ENCODE measurements around the gene PLA2G2A.
"Not testable (repeated sequence)": the region's sequence is repeated elsewhere in the genome, so short reads cannot be mapped to it uniquely, and the experiment has no call there.

Gene PLA2G2A, protein sequence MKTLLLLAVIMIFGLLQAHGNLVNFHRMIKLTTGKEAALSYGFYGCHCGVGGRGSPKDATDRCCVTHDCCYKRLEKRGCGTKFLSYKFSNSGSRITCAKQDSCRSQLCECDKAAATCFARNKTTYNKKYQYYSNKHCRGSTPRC

DNA sequence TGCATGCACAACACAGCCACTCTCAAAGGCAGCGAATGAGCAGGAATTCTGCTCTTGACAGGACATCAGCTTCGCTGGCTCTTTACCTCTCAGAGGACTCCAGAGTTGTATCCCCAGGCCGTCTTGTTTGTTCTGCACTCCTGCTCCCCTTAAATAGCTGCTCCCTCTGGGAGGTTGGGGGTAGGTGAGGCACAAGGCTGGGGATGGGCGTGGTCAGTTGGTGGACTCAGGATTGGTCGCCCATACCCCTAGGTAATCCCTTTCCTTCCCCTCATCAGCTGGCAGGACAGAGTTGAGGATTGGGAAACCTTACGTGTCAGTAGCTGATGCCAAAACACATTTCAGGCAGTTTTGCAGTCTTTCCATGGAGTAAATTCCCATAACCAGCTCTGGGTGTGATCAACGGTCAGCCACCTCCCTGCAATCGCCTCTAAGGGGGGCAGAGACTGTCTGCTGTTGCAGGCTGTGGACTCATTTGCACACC lies at the start of gene PLA2G2A:
Gene PLA2G2A (minus strand): TSS at position 125 of the 484 bp plus-strand sequence. CDS start 845 bp downstream, outside the sequence.
- Mint-ChIP-seq H3K27ac (no peak within 1 kb of the TSS), H3K36me3 (no peaks in the 10 kb centered on the region), H3K4me3 (no peak within 1 kb of the TSS), H3K9me3 (no peaks in the 10 kb centered on the region), H3K4me1 (no peaks in the 10 kb centered on the region), H3K27me3 (peaks cover 26% of the 10 kb centered on the region)
- ATAC-seq, result no peak

DNA sequence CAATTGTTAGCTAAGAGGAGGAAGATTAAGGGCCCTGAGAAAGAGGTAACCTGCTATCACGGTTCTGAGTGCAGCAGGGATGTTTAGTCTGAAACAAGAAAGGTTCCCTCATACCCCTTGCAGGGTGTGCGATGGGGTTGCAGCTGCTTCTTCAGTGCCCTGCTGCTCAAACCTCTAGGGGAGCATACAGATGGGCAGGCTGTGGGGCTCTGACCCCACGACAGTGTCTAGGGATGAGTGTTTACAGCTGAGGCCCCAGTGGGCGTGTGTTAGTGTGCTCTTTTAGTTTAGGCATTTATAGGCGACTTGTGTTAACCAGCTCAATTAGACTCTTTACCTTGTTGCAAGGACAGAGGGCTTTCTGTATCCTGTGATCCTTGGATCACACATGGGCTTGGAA lies 49.3 kb upstream of the PLA2G2A start:
- peaks cover 13% of the 10 kb centered on the region for H3K9me3 Mint-ChIP-seq
- H3K27me3 Mint-ChIP-seq, result peaks cover 13% of the 10 kb centered on the region
- H3K36me3 Mint-ChIP-seq, result peaks cover 13% of the 10 kb centered on the region
- H3K27ac Mint-ChIP-seq, result no peak overlapping the region
- ATAC-seq, result no peak
- H3K4me3 Mint-ChIP-seq, result no peak overlapping the region
- H3K4me1 Mint-ChIP-seq, result no peaks in the 10 kb centered on the region

DNA sequence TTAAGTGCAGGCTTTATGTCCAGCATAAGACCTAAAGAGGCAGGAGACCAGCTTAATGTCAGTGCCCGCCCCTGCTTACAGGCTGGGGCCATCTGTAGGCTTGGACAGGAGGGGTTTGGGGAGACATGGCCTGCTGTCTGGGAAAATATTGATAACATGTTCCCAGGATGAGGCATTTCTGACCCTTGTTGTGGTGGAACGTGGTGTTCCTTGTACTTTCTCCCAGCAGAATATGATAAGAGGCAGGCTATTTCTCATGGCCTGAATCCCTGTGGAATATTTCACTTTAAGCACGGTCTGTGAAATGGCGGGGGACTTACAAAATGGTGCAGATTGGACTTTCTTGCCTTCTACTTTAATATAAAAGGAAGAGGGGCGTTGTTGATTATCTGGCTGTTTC lies 48.7 kb upstream of the PLA2G2A start:
- Mint-ChIP-seq H3K36me3 (peaks cover 7% of the 10 kb centered on the region), H3K4me3 (no peak overlapping the region), H3K4me1 (no peaks in the 10 kb centered on the region), H3K9me3 (peaks cover 11% of the 10 kb centered on the region), H3K27ac (no peak overlapping the region), H3K27me3 (peaks cover 18% of the 10 kb centered on the region)
- ATAC-seq, result no peak

DNA sequence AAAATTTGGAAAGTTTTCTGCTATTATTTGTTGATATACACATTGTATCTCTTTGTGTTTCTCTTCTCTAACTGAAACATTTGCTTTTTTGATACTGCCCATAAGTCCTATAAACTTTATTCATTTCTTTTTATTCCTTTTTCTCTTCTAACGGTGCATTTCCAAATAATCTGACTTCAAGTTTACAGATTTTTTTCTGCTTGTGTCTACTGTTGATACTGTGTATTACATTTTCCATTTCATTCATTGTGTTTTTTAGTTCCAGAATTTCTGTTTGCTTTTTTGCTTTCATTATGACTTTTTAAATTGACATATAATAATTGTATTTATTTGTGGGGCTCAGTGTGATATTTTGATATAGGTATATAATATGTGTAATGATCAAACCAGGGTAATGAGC lies 38.3 kb upstream of the PLA2G2A start:
- H3K27ac Mint-ChIP-seq, result no peak overlapping the region
- H3K4me1 Mint-ChIP-seq, result peaks cover 6% of the 10 kb centered on the region
- ATAC-seq, result no peak

DNA sequence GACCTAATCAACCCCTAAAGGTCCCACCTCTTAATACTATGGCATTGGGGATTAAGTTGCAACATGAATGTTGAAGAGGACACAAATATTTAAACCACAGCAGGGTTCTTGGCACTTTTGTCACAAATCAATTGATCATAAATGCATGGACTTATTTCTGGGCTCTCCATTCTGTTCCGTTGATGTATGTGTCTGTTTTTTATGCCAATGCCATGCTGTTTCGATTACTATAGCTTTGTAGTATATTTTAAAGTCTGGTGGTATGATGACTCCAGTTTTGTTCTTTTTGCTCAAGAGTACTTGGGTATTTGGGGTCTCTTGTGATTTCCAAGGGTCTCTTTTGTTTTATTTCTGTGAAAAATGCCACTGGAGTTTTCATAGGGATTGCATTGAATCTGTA lies 34.7 kb upstream of the PLA2G2A start:
- Mint-ChIP-seq H3K27ac (no peak overlapping the region), H3K4me3 (no peak overlapping the region), H3K9me3 (peaks cover 24% of the 10 kb centered on the region), H3K36me3 (peaks cover 5% of the 10 kb centered on the region), H3K27me3 (no peaks in the 10 kb centered on the region), H3K4me1 (peaks cover 6% of the 10 kb centered on the region)
- no peak for ATAC-seq

More for the DNA sequence above, 38.3 kb upstream of the PLA2G2A start:
- Mint-ChIP-seq H3K27me3 (peaks cover 10% of the 10 kb centered on the region), H3K9me3 (peaks cover 27% of the 10 kb centered on the region), H3K4me3 (no peak overlapping the region), H3K36me3 (peaks cover 5% of the 10 kb centered on the region)

DNA sequence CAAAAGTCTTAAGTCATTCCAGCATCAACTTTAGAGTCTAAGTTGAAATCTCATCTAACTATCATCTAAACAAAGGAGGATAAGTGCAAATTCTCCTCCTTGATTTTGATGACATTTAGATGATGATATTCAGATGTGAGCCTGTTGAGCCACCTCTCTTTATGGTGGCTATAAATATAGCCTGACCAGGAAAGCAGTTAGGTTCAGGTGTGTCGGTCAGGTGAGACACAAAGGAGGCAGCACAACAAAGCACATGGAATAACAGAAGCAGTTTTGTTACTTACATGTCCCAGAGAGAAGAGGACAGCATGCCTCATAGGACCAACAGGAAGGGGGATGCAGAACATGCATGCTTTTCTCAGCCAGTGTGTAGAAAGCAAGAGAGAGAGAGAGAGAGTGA lies 30.6 kb upstream of the PLA2G2A start:
- Mint-ChIP-seq H3K4me3 (no peak overlapping the region), H3K27me3 (peaks cover 22% of the 10 kb centered on the region), H3K4me1 (peaks cover 6% of the 10 kb centered on the region), H3K9me3 (peaks cover 9% of the 10 kb centered on the region), H3K36me3 (no peaks in the 10 kb centered on the region), H3K27ac (no peak overlapping the region)
- no peak for ATAC-seq

DNA sequence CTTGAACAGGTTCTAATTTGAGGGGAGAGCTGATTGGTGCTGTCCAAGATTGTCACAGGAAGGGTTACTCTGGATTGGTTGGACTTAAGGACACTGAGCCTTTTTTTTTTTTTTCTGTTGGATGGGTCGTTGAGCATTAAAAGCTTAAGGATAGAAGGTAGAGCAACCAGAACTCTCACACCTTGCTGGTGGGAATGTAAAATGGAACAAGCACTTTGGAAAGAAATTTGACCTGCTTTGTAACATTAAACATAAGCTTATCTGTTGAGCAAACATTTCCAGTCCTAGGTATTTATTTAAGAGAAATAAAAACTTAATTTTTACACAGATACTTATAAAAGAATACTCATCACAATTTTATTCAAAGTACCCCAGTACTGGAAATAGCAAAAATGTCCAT lies 29.8 kb upstream of the PLA2G2A start:
- H3K4me3 Mint-ChIP-seq, result no peak overlapping the region
- peaks cover 28% of the 10 kb centered on the region for H3K27me3 Mint-ChIP-seq
- ATAC-seq, result no peak
- H3K27ac Mint-ChIP-seq, result no peak overlapping the region
- no peaks in the 10 kb centered on the region for H3K36me3 Mint-ChIP-seq
- H3K4me1 Mint-ChIP-seq, result peaks cover 6% of the 10 kb centered on the region
- H3K9me3 Mint-ChIP-seq, result peaks cover 6% of the 10 kb centered on the region

DNA sequence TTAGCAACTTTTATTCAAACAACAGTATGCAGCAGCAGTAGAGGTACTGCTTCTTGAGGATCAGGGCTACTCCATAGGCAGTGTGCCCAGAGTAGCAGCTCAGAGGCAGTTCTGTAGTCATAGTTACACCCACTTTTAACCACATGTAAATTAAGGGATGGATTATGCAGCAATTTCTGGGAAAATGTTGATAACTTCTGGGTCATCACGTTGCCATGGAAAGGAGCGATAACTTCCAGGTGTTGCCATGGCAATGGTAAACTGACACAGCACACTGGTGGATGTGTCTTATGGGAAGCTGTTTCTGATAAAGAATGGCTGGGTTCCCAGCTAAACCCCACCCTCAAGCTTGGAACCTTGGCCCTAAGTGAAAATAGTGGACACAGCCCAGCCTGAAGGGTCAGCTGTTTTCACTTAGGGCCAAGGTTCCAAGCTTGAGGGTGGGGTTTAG lies 29.0 kb upstream of the PLA2G2A start:
- H3K27ac Mint-ChIP-seq, result no peak overlapping the region
- ATAC-seq, result no peak
- H3K9me3 Mint-ChIP-seq, result peaks cover 8% of the 10 kb centered on the region
- H3K36me3 Mint-ChIP-seq, result peaks cover 4% of the 10 kb centered on the region
- H3K4me1 Mint-ChIP-seq, result peaks cover 6% of the 10 kb centered on the region
- H3K4me3 Mint-ChIP-seq, result no peak overlapping the region
- H3K27me3 Mint-ChIP-seq, result peaks cover 36% of the 10 kb centered on the region

DNA sequence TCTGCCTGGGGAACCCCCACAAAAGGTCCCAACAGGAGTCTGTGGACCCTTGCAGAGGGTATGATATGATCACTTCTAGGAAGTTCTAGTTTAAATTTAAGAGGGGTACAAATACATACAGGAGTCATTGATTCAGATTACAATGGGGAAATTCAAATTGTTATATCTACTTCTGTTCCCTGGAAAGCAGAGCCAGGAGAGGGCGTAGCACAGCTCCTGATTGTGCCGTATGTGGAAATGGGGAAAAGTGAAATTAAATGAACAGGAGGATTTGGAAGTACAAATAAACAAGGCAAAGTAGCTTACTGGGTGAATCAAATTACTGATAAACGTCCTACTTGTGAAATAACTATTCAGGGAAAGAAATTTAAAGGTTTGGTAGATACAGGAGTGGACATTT lies 19.4 kb upstream of the PLA2G2A start:
- H3K27me3 Mint-ChIP-seq, result peaks cover 25% of the 10 kb centered on the region

DNA sequence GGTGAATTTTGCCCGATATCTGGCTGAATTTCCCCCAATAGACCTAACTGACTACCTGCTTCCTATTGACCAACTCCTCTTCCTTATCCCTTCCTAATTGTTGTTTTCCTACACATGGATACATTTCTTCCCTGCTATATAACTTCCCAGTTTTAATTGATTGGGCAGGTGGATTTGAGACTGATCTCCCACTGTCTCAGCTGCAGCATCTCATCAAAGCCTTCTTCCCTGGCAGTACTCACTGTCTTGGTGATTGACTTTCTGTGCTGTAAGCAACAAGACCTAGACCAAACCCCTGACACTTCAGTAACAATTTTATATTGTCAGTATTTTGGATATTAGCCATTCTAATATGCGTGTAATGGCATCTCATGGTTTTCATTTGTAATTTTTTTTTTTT lies 11.3 kb upstream of the PLA2G2A start:
- no peaks in the 10 kb centered on the region for H3K27me3 Mint-ChIP-seq
- no peak for ATAC-seq
- peaks cover 19% of the 10 kb centered on the region for H3K4me1 Mint-ChIP-seq
- no peak overlapping the region for H3K27ac Mint-ChIP-seq
- no peaks in the 10 kb centered on the region for H3K36me3 Mint-ChIP-seq
- H3K4me3 Mint-ChIP-seq, result no peak overlapping the region
- H3K9me3 Mint-ChIP-seq, result peaks cover 2% of the 10 kb centered on the region

More for the DNA sequence above, 19.4 kb upstream of the PLA2G2A start:
- not testable (repeated sequence) for H3K4me3 Mint-ChIP-seq, H3K27ac Mint-ChIP-seq, H3K36me3 Mint-ChIP-seq, H3K4me1 Mint-ChIP-seq, ATAC-seq, H3K9me3 Mint-ChIP-seq

DNA sequence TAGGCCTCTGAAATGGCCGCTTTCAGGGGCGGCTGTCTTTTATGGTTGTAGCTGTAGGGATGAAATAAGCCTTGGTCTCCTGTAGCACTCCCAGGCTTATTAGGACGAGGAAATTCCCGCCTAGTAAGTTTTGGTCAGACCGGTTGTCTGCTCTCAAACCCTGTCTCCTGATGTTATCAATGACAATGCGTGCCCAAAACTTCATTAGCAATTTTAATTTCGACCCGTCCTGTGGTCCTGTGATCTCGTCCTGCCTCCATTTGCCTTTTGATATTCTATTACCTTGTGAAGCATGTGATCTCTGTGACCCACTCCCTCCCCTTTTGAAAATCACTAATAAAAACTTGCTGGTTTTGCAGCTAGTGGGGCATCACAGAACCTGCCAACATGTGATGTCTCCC lies 10.8 kb upstream of the PLA2G2A start:
- H3K9me3 Mint-ChIP-seq, H3K27me3 Mint-ChIP-seq, H3K4me3 Mint-ChIP-seq, H3K27ac Mint-ChIP-seq, H3K36me3 Mint-ChIP-seq, ATAC-seq: not testable (repeated sequence)
- H3K4me1 Mint-ChIP-seq, result peaks cover 19% of the 10 kb centered on the region

DNA sequence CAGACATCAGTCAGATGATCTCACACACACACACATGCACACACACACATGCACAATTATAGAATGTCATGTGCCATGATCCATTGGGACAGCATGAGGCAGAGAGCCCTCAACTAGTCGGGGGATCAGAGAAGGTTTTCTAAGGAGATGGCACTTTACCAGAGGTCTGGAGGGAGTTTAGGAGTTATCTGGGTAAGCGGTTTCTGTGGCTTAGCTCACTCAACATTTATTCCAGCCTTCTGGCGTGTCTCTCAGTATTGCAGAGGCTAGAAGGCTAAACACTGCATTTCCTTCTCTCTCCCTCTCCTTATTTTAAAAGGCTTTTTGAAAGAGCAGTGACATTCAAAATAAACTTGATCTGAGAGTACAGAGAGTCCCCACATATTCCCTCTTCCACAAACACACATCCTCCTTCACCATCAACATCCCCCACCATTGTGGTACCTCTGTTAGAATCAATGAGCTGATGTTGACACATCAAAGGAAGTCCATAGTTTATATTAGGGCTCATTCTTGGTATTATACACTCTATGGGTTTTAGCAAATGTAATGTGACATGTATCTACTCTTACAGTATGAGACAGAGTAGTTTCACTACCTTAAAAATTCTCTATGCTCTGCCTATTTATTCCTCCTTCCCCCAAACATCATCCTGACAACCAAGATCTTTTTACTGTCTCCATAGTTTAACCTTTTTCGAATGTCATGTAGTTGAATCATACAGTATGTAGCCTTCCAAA lies 9.0 kb upstream of the PLA2G2A start:
- peaks cover 2% of the 10 kb centered on the region for H3K9me3 Mint-ChIP-seq
- H3K36me3 Mint-ChIP-seq, result no peaks in the 10 kb centered on the region
- no peak overlapping the region for H3K27ac Mint-ChIP-seq
- ATAC-seq, result peak; percentile 70
- H3K4me1 Mint-ChIP-seq, result peaks cover 19% of the 10 kb centered on the region
- no peaks in the 10 kb centered on the region for H3K27me3 Mint-ChIP-seq
- H3K4me3 Mint-ChIP-seq, result no peak overlapping the region

DNA sequence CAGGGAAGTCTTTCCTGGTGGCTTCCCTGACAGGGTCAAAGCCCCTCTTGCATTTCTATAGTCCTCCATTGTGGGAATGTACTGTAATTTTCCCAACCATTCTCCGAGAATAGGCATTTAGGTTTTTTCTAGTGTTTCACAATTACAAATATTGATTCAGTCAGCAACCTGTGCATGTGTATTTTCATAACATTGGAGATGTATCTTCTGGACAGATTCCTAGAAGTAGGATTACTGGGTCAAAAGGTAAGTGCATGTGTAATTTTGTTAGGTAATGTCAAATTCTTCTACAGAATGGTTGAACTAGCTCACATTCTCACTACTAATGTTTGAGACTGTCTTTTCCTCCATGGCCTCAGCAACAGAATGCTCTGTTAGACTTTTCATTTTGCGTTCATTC lies 8.3 kb upstream of the PLA2G2A start:
- no peaks in the 10 kb centered on the region for H3K36me3 Mint-ChIP-seq
- H3K4me1 Mint-ChIP-seq, result peaks cover 19% of the 10 kb centered on the region
- ATAC-seq, result no peak
- H3K27ac Mint-ChIP-seq, result no peak overlapping the region
- no peak overlapping the region for H3K4me3 Mint-ChIP-seq
- no peaks in the 10 kb centered on the region for H3K27me3 Mint-ChIP-seq
- peaks cover 2% of the 10 kb centered on the region for H3K9me3 Mint-ChIP-seq

DNA sequence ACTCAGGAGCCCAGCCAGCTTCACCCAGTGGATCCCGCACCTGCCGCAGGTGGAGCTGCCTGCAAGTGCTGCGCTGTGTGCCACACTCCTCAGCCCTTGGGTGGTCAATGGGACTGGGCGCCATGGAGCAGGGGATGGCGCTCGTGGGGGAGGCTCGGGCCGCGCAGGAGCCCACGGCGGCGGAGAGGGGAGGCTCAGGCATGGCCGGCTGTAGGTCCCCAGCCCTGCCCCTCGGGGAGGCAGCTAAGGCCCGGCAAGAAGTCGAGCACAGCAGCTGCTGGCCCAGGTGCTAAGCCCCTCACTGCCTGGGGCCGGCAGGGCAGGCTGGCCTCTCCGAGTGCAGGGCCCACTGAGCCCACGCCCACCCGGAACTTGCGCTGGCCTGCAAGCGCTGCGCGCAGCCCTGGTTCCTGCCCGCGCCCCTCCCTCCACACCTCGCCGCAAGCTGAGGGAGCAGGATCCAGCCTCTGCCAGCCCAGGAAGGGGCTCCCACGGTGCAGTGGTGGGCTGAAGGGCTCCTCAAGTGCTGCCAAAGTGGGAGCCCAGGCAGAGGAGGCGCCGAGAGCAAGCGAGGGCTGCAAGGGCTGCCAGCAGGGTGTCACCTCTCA lies 5.1 kb upstream of the PLA2G2A start:
- not testable (repeated sequence) for H3K4me3 Mint-ChIP-seq, H3K9me3 Mint-ChIP-seq, H3K27ac Mint-ChIP-seq, H3K36me3 Mint-ChIP-seq, H3K27me3 Mint-ChIP-seq, ATAC-seq
- peaks cover 16% of the 10 kb centered on the region for H3K4me1 Mint-ChIP-seq

DNA sequence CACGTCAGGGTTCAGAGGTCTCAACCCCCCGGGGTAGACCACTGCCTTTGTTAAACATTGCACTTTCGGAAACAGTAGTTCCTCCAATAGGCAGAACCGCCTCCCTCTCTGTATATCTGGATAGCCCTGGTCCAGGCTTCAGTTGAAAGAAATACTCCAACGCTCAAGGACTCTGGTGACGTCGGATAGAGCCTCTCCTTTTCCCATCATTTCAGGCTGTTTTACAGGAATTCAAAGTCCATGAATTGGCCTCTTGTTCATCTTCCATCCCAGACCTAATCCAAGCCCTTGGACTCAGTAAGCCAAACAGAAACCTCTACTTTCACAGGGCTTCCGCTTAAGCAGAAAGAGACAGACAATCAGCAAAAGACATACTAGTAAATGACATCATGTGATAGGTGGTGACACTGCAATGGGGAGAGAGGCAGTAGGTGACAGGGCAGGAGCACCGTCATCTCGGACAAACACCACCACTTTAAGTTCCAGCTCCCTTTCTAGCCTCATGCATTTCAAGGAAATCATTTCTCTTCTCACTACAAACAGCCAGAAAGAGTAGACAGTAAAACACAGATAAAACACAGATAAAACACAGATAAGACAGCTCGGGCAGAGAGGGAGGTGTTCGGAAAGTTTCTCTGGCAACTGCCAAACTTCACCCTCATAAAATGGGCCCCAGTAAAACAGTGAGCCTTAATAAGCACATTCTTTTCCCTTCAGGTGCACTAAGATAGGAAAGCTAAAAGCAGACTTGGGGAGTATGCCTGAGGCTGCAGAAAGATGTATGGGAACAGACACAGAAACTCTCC lies 2.3 kb upstream of the PLA2G2A start:
- no peaks in the 10 kb centered on the region for H3K4me1 Mint-ChIP-seq
- H3K9me3 Mint-ChIP-seq, result no peaks in the 10 kb centered on the region
- H3K36me3 Mint-ChIP-seq, result no peaks in the 10 kb centered on the region
- H3K27ac Mint-ChIP-seq, result no peak overlapping the region
- H3K27me3 Mint-ChIP-seq, result peaks cover 22% of the 10 kb centered on the region
- ATAC-seq, result no peak
- H3K4me3 Mint-ChIP-seq, result no peak overlapping the region

Data from stimulated activated memory B cell treated with anti-CD40 and anti-IgM and Interleukin-4, amounts not matched to agents 10 μg/mL and 1 μg/mL and 100 μg/mL, for 72 hours (primary cell).